Stimulated activated naive B cell treated with anti-CD40 and anti-IgM and Interleukin-4, amounts not matched to agents 10 μg/mL and 1 μg/mL and 100 μg/mL, for 72 hours (primary cell): ENCODE measurements around the gene TMEM61.
"Not testable (repeated sequence)": the region's sequence is repeated elsewhere in the genome, so short reads cannot be mapped to it uniquely, and the experiment has no call there.

ENCODE experiments used
- ATAC-seq, 2 donors: fragments of 150-1000 bp; cut with Tn5 transposase; replicated peaks; 2 replicates each; pipeline ENCODE4 v1.10.0; 2021; ENCODE audit warnings: moderate library complexity in 1 of 2
- DNase-seq: peaks from one replicate; pipeline ENCODE4 v3.0.0; 2021
- H3K27ac Mint-ChIP-seq: one replicate; pipeline ENCODE4 v1.8.0; 2022; ENCODE audit warnings: mild to moderate bottlenecking, mixed read lengths
- H3K27me3 Mint-ChIP-seq, 2 donors: one replicate each; pipeline ENCODE4 v1.8.0; 2022; ENCODE audit warnings: mixed read lengths in 2 of 2
- H3K36me3 Mint-ChIP-seq, 2 donors: one replicate each; pipeline ENCODE4 v1.8.0; 2022; ENCODE audit warnings: mixed read lengths in 2 of 2, mild to moderate bottlenecking in 1 of 2
- H3K4me1 Mint-ChIP-seq, 2 donors: one replicate each; pipeline ENCODE4 v1.8.0; 2022; ENCODE audit warnings: mixed read lengths in 2 of 2, mild to moderate bottlenecking in 1 of 2
- H3K4me3 Mint-ChIP-seq, 2 donors: one replicate each; pipeline ENCODE4 v1.8.0; 2022; ENCODE audit warnings: mild to moderate bottlenecking in 2 of 2, mixed read lengths in 2 of 2, moderate library complexity in 1 of 2
- H3K9me3 Mint-ChIP-seq, 2 donors: one replicate each; pipeline ENCODE4 v1.8.0; 2022; ENCODE audit warnings: mixed read lengths in 2 of 2, mild to moderate bottlenecking in 1 of 2

Gene TMEM61

GRCh38 chr1:55010194-55010886 lies 29.9 kb downstream of the TMEM61 start:
- Mint-ChIP-seq H3K9me3 (peaks cover 0 to 3% of the 10 kb centered on the region in 2 donors), H3K27ac (no peak overlapping the region), H3K27me3 (peaks cover 10 to 25% of the 10 kb centered on the region in 2 donors), H3K4me1 (no peaks in the 10 kb centered on the region), H3K36me3 (no peaks in the 10 kb centered on the region), H3K4me3 (no peak overlapping the region)
- ATAC-seq = no peak
- DNase-seq = no peak

- Mint-ChIP-seq H3K9me3 (peaks cover 0 to 3% of the 10 kb centered on the region in 2 donors), H3K36me3 (no peaks in the 10 kb centered on the region), H3K4me1 (no peaks in the 10 kb centered on the region), H3K4me3 (no peak overlapping the region), H3K27ac (no peak overlapping the region), H3K27me3 (peaks cover 14 to 30% of the 10 kb centered on the region in 2 donors)
- ATAC-seq (no peak), DNase-seq (no peak)
Observed at GRCh38 chr1:55010887-55011217, 30.4 kb downstream of the TMEM61 start.

- no peak overlapping the region for H3K27ac Mint-ChIP-seq
- H3K4me1 Mint-ChIP-seq = no peaks in the 10 kb centered on the region
- DNase-seq (no peak), ATAC-seq (no peak)
- H3K4me3 Mint-ChIP-seq = no peak overlapping the region
- H3K9me3 Mint-ChIP-seq = peaks cover 0 to 3% of the 10 kb centered on the region in 2 donors
- no peaks in the 10 kb centered on the region for H3K36me3 Mint-ChIP-seq
- H3K27me3 Mint-ChIP-seq = peaks cover 16 to 34% of the 10 kb centered on the region in 2 donors
Observed at GRCh38 chr1:55012661-55013060, 32.2 kb downstream of the TMEM61 start.

GRCh38 chr1:55015123-55015522 lies 34.7 kb downstream of the TMEM61 start:
- Mint-ChIP-seq H3K9me3 (no peaks in the 10 kb centered on the region), H3K36me3 (no peaks in the 10 kb centered on the region), H3K4me1 (no peaks in the 10 kb centered on the region), H3K27me3 (peaks cover 22 to 42% of the 10 kb centered on the region in 2 donors), H3K27ac (no peak overlapping the region), H3K4me3 (no peak overlapping the region)
- ATAC-seq (no peak), DNase-seq (no peak)

- Mint-ChIP-seq H3K27me3 (peaks cover 27 to 46% of the 10 kb centered on the region in 2 donors), H3K27ac (no peak overlapping the region), H3K36me3 (no peaks in the 10 kb centered on the region), H3K9me3 (no peaks in the 10 kb centered on the region), H3K4me3 (no peak overlapping the region), H3K4me1 (no peaks in the 10 kb centered on the region)
- DNase-seq = no peak
- no peak for ATAC-seq
Observed at GRCh38 chr1:55015731-55016620, 35.5 kb downstream of the TMEM61 start.

GRCh38 chr1:55018395-55018794 lies 38.0 kb downstream of the TMEM61 start:
- Mint-ChIP-seq H3K4me1 (no peaks in the 10 kb centered on the region), H3K36me3 (no peaks in the 10 kb centered on the region), H3K9me3 (no peaks in the 10 kb centered on the region), H3K27ac (no peak overlapping the region), H3K27me3 (peaks cover 35 to 44% of the 10 kb centered on the region in 2 donors), H3K4me3 (no peak overlapping the region)
- no peak for ATAC-seq
- no peak for DNase-seq

- DNase-seq = peak; percentile 62
- H3K36me3 Mint-ChIP-seq = no peaks in the 10 kb centered on the region
- H3K27ac Mint-ChIP-seq = no peak overlapping the region
- no peaks in the 10 kb centered on the region for H3K4me1 Mint-ChIP-seq
- peak; percentile 96 to 100 for ATAC-seq
- no peaks in the 10 kb centered on the region for H3K9me3 Mint-ChIP-seq
- H3K27me3 Mint-ChIP-seq = peaks cover 18 to 27% of the 10 kb centered on the region in 2 donors
- H3K4me3 Mint-ChIP-seq = no peak overlapping the region
Observed at GRCh38 chr1:55021942-55022546, 41.6 kb downstream of the TMEM61 start.

- H3K4me3 Mint-ChIP-seq, H3K36me3 Mint-ChIP-seq, H3K9me3 Mint-ChIP-seq, H3K4me1 Mint-ChIP-seq, DNase-seq, ATAC-seq, H3K27ac Mint-ChIP-seq: not testable (repeated sequence)
- peaks cover 12 to 23% of the 10 kb centered on the region in 2 donors for H3K27me3 Mint-ChIP-seq
Observed at GRCh38 chr1:55024163-55024562, 43.7 kb downstream of the TMEM61 start.

GRCh38 chr1:55026682-55027081 lies 46.3 kb downstream of the TMEM61 start:
- not testable (repeated sequence) for DNase-seq, H3K9me3 Mint-ChIP-seq, H3K4me1 Mint-ChIP-seq, H3K36me3 Mint-ChIP-seq, H3K27ac Mint-ChIP-seq, ATAC-seq, H3K4me3 Mint-ChIP-seq
- peaks cover 0 to 19% of the 10 kb centered on the region in 2 donors for H3K27me3 Mint-ChIP-seq

- not testable (repeated sequence) for H3K36me3 Mint-ChIP-seq, H3K9me3 Mint-ChIP-seq, DNase-seq, H3K4me3 Mint-ChIP-seq, H3K4me1 Mint-ChIP-seq, H3K27ac Mint-ChIP-seq, ATAC-seq
- H3K27me3 Mint-ChIP-seq = peaks cover 25 to 29% of the 10 kb centered on the region in 2 donors
Observed at GRCh38 chr1:55031098-55031497, 50.7 kb downstream of the TMEM61 start.

- H3K27ac Mint-ChIP-seq = no peak overlapping the region
- ATAC-seq (no peak), DNase-seq (no peak)
- H3K9me3 Mint-ChIP-seq = peaks cover 3 to 4% of the 10 kb centered on the region in 2 donors
- peaks cover 0 to 1% of the 10 kb centered on the region in 2 donors for H3K36me3 Mint-ChIP-seq
- H3K27me3 Mint-ChIP-seq = peaks cover 39 to 45% of the 10 kb centered on the region in 2 donors
- H3K4me3 Mint-ChIP-seq = no peak overlapping the region
- peaks cover 0 to 3% of the 10 kb centered on the region in 2 donors for H3K4me1 Mint-ChIP-seq
Observed at GRCh38 chr1:55033265-55033614, 52.8 kb downstream of the TMEM61 start.

GRCh38 chr1:55034476-55035133 lies 54.2 kb downstream of the TMEM61 start:
- Mint-ChIP-seq H3K36me3 (peaks cover 0 to 1% of the 10 kb centered on the region in 2 donors), H3K27ac (no peak overlapping the region), H3K4me1 (peaks cover 3 to 7% of the 10 kb centered on the region in 2 donors), H3K27me3 (peaks cover 50 to 58% of the 10 kb centered on the region in 2 donors), H3K9me3 (peaks cover 3 to 4% of the 10 kb centered on the region in 2 donors), H3K4me3 (no peak overlapping the region)
- DNase-seq (no peak), ATAC-seq (no peak)

- no peak overlapping the region for H3K27ac Mint-ChIP-seq
- no peak overlapping the region for H3K4me3 Mint-ChIP-seq
- DNase-seq (no peak), ATAC-seq (no peak)
- peaks cover 0 to 1% of the 10 kb centered on the region in 2 donors for H3K36me3 Mint-ChIP-seq
- H3K4me1 Mint-ChIP-seq = peaks cover 9 to 13% of the 10 kb centered on the region in 2 donors
- H3K27me3 Mint-ChIP-seq = peaks cover 57 to 71% of the 10 kb centered on the region in 2 donors
- H3K9me3 Mint-ChIP-seq = peaks cover 3 to 4% of the 10 kb centered on the region in 2 donors
Observed at GRCh38 chr1:55035904-55036303, 55.5 kb downstream of the TMEM61 start.
